Measurements from ENCODE around the gene ARID5B. TPM values are rescaled to one million over a fixed set of nuclear protein-coding genes. Genes with fewer than 3 reads are reported as not detected.
A peak's percentile ranks its signal among the peaks of the same experiment; 100 is the strongest.

Gene ARID5B
- total and polyA plus RNA-seq, 2 donors (not counting 1 experiment from before 2014, with no cell fraction given), result 22.4 to 237 TPM

DNA sequence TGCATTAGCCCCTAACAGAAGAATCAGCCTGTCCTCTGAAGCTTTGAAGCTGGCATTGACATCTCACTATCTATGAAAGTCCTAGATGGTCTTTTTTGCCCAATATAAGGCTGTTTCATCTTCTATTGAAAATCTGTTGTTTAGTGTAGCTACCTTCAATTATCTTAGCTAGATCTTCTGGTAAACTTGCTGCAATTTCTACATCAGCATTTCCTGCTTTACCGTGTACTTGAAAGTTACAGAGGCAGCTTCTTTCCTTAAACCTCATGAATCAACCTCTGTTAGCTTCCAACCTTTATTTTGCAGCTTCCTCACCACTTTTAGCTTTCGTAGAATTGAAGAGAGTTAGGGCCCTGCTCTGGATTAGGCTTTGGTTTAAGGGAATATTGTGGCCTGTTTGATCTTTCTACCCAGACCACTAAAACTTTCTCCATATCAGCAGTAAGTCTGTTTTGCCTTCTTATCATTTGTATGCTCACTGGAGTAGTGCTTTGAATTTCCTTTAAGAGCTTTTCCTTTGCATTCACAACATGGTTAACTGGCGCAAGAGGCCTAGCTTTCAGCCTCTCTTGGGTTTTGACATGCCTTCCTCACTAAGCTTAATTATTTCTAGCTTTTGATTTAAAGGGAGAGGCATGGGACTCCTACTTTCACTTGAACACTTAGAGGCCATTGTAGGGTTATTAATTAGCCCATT lies 32.5 kb downstream of the ARID5B start:
- Histone ChIP-seq H3K27me3 (replicated peaks in 1 of 4; ENCODE audit: control extremely low read depth in 1 of 4, control insufficient read depth in 3 of 4, insufficient read depth in 4 of 4, low read length in 3 of 4) (no peaks in the 10 kb centered on the region), H3K4me1 (ENCODE audit: control insufficient read depth in 2 of 2, insufficient read depth in 2 of 2, low read length in 2 of 2) (peaks cover 32 to 52% of the 10 kb centered on the region in 2 donors), H3K4me3 (ENCODE audit: control extremely low read depth in 1 of 5, extremely low read depth in 1 of 5, insufficient read depth in 1 of 5, low read depth in 2 of 5, low read length in 4 of 5) (no peak overlapping the region), H3K4me2 (replicated peaks; ENCODE audit: low read depth, low read length, poor library complexity, severe bottlenecking) (no peak overlapping the region), H4K20me1 (ENCODE audit: control insufficient read depth, insufficient read depth, low read length, poor library complexity, severe bottlenecking) (no peaks in the 10 kb centered on the region), H3K79me2 (ENCODE audit: control insufficient read depth, insufficient read depth, low read length) (peaks cover 97% of the 10 kb centered on the region), H3K27ac (ENCODE audit: low read length in 2 of 2) (peak overlapping the region; percentile 19 to 70), H3K9me3 (ENCODE audit: control extremely low read depth in 1 of 3, control insufficient read depth in 2 of 3, insufficient read depth in 1 of 3, low read length in 2 of 3) (peaks cover 0 to 1% (median 0%) of the 10 kb centered on the region in 3 donors), H3K9ac (ENCODE audit: low read length) (no peak overlapping the region), H3K36me3 (replicated peaks in 1 of 2; ENCODE audit: control extremely low read depth in 1 of 2, control insufficient read depth in 1 of 2, extremely low read depth in 1 of 2, insufficient read depth in 2 of 2, low read length in 1 of 2) (peaks cover 15 to 44% of the 10 kb centered on the region in 2 experiments), H2AFZ (ENCODE audit: insufficient read depth, low read depth, low read length, poor library complexity, severe bottlenecking) (no peak overlapping the region)
- peaks cover 3% of the 10 kb centered on the region for H3K9me3 Mint-ChIP-seq (ENCODE audit: insufficient read depth)
- no peak for TF ChIP-seq EZH2 (IDR thresholded peaks at IDR 0.05; ENCODE audit: borderline replicate concordance, insufficient read depth, low read depth, low read length, poor library complexity, severe bottlenecking)
- TF ChIP-seq CTCF (IDR thresholded peaks at IDR 0.05), result no peak
- H3K27me3 Mint-ChIP-seq, result no peaks in the 10 kb centered on the region
- H3K27ac Mint-ChIP-seq, result peak overlapping the region; percentile 64
- ATAC-seq (ENCODE audit: low read depth) (no peak), DNase-seq (no peak)
- ChIA-PET CTCF (interaction anchor here (0.6 to 1.0 kb wide), 4 partner anchors 10 to 104 kb away, joined by 3 to 4 read pairs (median 3); no protein-coding TSS in a partner anchor), POLR2A (interaction anchor here (1.0 kb wide), 1 partner anchor 10 kb away, joined by 3 read pairs; no protein-coding TSS in a partner anchor)
- peaks cover 79% of the 10 kb centered on the region for H3K4me1 Mint-ChIP-seq
- peak overlapping the region; percentile 23 for H3K4me3 Mint-ChIP-seq
- 29% methylated on average over 1 of the region's 3 CpGs for WGBS (ENCODE audit: insufficient coverage)
- intact Hi-C loops (cut with micrococcal nuclease), result no loop called here

- peaks cover 76% of the 10 kb centered on the region for H3K4me1 Mint-ChIP-seq
- H3K9ac ChIP-seq (ENCODE audit: low read length), result no peak overlapping the region
Measured at GRCh38 chr10:61935077-61935476, 33.6 kb downstream of the ARID5B start.

More at GRCh38 chr10:61935077-61935476, 33.6 kb downstream of the ARID5B start:
- H3K27me3 ChIP-seq (replicated peaks in 1 of 4; ENCODE audit: control extremely low read depth in 1 of 4, control insufficient read depth in 3 of 4, insufficient read depth in 4 of 4, low read length in 3 of 4), result no peaks in the 10 kb centered on the region
- WGBS (ENCODE audit: insufficient coverage), result 60% methylated on average over 1 of the region's 5 CpGs
- TF ChIP-seq CTCF (IDR thresholded peaks at IDR 0.05) (no peak), EZH2 (IDR thresholded peaks at IDR 0.05; ENCODE audit: borderline replicate concordance, insufficient read depth, low read depth, low read length, poor library complexity, severe bottlenecking) (no peak)
- DNase-seq (no peak), ATAC-seq (ENCODE audit: low read depth) (no peak)
- peak overlapping the region in 1 of 2 donors; percentile 38 for H3K27ac ChIP-seq (ENCODE audit: low read length in 2 of 2)
- H3K27ac Mint-ChIP-seq, result peak overlapping the region; percentile 69
- H3K4me3 Mint-ChIP-seq, result no peak overlapping the region
- H3K4me3 ChIP-seq (ENCODE audit: control extremely low read depth in 1 of 5, extremely low read depth in 1 of 5, insufficient read depth in 1 of 5, low read depth in 2 of 5, low read length in 4 of 5), result no peak overlapping the region
- ChIA-PET CTCF (interaction anchor here (1.1 kb wide), 1 partner anchor 29 kb away, joined by 3 read pairs; no protein-coding TSS in a partner anchor), POLR2A (interaction anchor here (0.7 kb wide), 1 partner anchor 38 kb away, joined by 4 read pairs; no protein-coding TSS in a partner anchor)
- intact Hi-C loops (cut with micrococcal nuclease), result no loop called here
- peaks cover 96% of the 10 kb centered on the region for H3K79me2 ChIP-seq (ENCODE audit: control insufficient read depth, insufficient read depth, low read length)
- peaks cover 3% of the 10 kb centered on the region for H3K9me3 Mint-ChIP-seq (ENCODE audit: insufficient read depth)
- peaks cover 6 to 39% of the 10 kb centered on the region in 2 experiments for H3K36me3 ChIP-seq (replicated peaks in 1 of 2; ENCODE audit: control extremely low read depth in 1 of 2, control insufficient read depth in 1 of 2, extremely low read depth in 1 of 2, insufficient read depth in 2 of 2, low read length in 1 of 2)
- H3K27me3 Mint-ChIP-seq, result no peaks in the 10 kb centered on the region
- H2AFZ ChIP-seq (ENCODE audit: insufficient read depth, low read depth, low read length, poor library complexity, severe bottlenecking), result no peak overlapping the region
- H4K20me1 ChIP-seq (ENCODE audit: control insufficient read depth, insufficient read depth, low read length, poor library complexity, severe bottlenecking), result no peaks in the 10 kb centered on the region
- H3K4me2 ChIP-seq (replicated peaks; ENCODE audit: low read depth, low read length, poor library complexity, severe bottlenecking), result no peak overlapping the region
- peaks cover 0 to 1% (median 0%) of the 10 kb centered on the region in 3 donors for H3K9me3 ChIP-seq (ENCODE audit: control extremely low read depth in 1 of 3, control insufficient read depth in 2 of 3, insufficient read depth in 1 of 3, low read length in 2 of 3)
- peaks cover 43 to 63% of the 10 kb centered on the region in 2 donors for H3K4me1 ChIP-seq (ENCODE audit: control insufficient read depth in 2 of 2, insufficient read depth in 2 of 2, low read length in 2 of 2)

All from B cell (primary cell).